CD4-positive, CD25-positive, alpha-beta regulatory T cell (primary cell): ENCODE measurements around the gene CD79B. TPM values are rescaled to one million over a fixed set of nuclear protein-coding genes. Genes with fewer than 3 reads are reported as not detected.

ENCODE experiments used
- ATAC-seq, 2 donors: fragments of 150-1000 bp; cut with Tn5 transposase; one replicate each; pipeline ENCODE4 v1.10.0; 2021; ENCODE audit warnings: low read depth in 2 of 2, moderate number of reproducible peaks in 2 of 2, moderate library complexity in 1 of 2
- DNase-seq, 3 donors: peaks; one replicate each; pipeline versions ENCODE4 v3.0.0 to v3.0.0-alpha.2; 2012 to 2022; ENCODE audit warnings: mixed read lengths in 1 of 3
- H3K27ac ChIP-seq: one replicate; pipeline ENCODE4 v1.7.0; 2013; ENCODE audit warnings: mild to moderate bottlenecking, low read length; ENCODE audit not compliant: insufficient read depth, poor library complexity, severe bottlenecking
- H3K27me3 ChIP-seq: one replicate; pipeline ENCODE4 v1.7.0; 2013; ENCODE audit warnings: low read length; ENCODE audit not compliant: control insufficient read depth, insufficient read depth
- H3K36me3 ChIP-seq: one replicate; pipeline ENCODE4 v1.7.0; 2013; ENCODE audit warnings: mild to moderate bottlenecking, low read length, moderate library complexity; ENCODE audit not compliant: control insufficient read depth, insufficient read depth
- H3K4me1 ChIP-seq: 2 replicates; pipeline ENCODE4 v1.7.0; 2013; ENCODE audit warnings: mild to moderate bottlenecking, low read length; ENCODE audit not compliant: insufficient read depth, control insufficient read depth, poor library complexity, severe bottlenecking
- H3K4me3 ChIP-seq: one replicate; pipeline ENCODE4 v1.7.0; 2013; ENCODE audit warnings: low read depth, mild to moderate bottlenecking, low read length, moderate library complexity
- H3K9me3 ChIP-seq, 2 experiments: 1 replicate in 1 of 2; 2 replicates in 1 of 2; pipeline ENCODE4 v1.7.0; 2013; ENCODE audit warnings: low read length in 2 of 2, mild to moderate bottlenecking in 1 of 2, moderate library complexity in 1 of 2; ENCODE audit not compliant: control insufficient read depth in 2 of 2
- H3K27ac Mint-ChIP-seq, 3 donors: one replicate each; pipeline ENCODE4 v1.8.0; 2020 to 2022; ENCODE audit warnings: mild to moderate bottlenecking in 3 of 3, mixed read lengths in 3 of 3, moderate library complexity in 2 of 3
- H3K27me3 Mint-ChIP-seq: one replicate; pipeline ENCODE4 v1.8.0; 2022; ENCODE audit warnings: mild to moderate bottlenecking, mixed read lengths
- H3K36me3 Mint-ChIP-seq: one replicate; pipeline ENCODE4 v1.8.0; 2020; ENCODE audit warnings: mixed read lengths
- H3K4me1 Mint-ChIP-seq, 4 donors: one replicate each; pipeline ENCODE4 v1.8.0; 2020 to 2022; ENCODE audit warnings: mixed read lengths in 4 of 4, mild to moderate bottlenecking in 1 of 4
- H3K4me3 Mint-ChIP-seq, 4 donors: one replicate each; pipeline ENCODE4 v1.8.0; 2020 to 2022; ENCODE audit warnings: mild to moderate bottlenecking in 4 of 4, mixed read lengths in 4 of 4, moderate library complexity in 3 of 4
- H3K9me3 Mint-ChIP-seq, 7 donors: one replicate each; pipeline ENCODE4 v1.8.0; 2020 to 2022; ENCODE audit warnings: mixed read lengths in 7 of 7, mild to moderate bottlenecking in 3 of 7, moderate library complexity in 2 of 7
- polyA plus RNA-seq, 4 donors: library from polyadenylated mRNA; unstranded; fragments of 300-500 nt; fragmentation: Illumina TruSeq; gene quantifications; one replicate each; pipeline ENCODE4 v1.2.3, GENCODE V29; 2021
- total RNA-seq: library from RNA; stranded (reverse); gene quantifications from one replicate; pipeline ENCODE4 v1.2.3, GENCODE V29; 2022

The CD79B gene
- total and polyA plus RNA-seq, 5 donors from 2014 or later = 31.4 to 85.1 (median 62.3) TPM

GRCh38 chr17:63960430-63960829, 28.3 kb upstream of the CD79B start:
- Mint-ChIP-seq H3K27me3 (no peaks in the 10 kb centered on the region), H3K4me3 (no peak overlapping the region), H3K27ac (no peak overlapping the region), H3K36me3 (no peaks in the 10 kb centered on the region), H3K4me1 (peaks cover 0 to 14% (median 1%) of the 10 kb centered on the region in 4 donors), H3K9me3 (no peaks in the 10 kb centered on the region)
- ATAC-seq (no peak), DNase-seq (no peak)
- Histone ChIP-seq H3K9me3 (no peaks in the 10 kb centered on the region), H3K36me3 (no peaks in the 10 kb centered on the region), H3K4me1 (peaks cover 4% of the 10 kb centered on the region), H3K27me3 (no peaks in the 10 kb centered on the region), H3K27ac (no peak overlapping the region), H3K4me3 (no peak overlapping the region)

- Mint-ChIP-seq H3K4me1 (peaks cover 0 to 16% (median 1%) of the 10 kb centered on the region in 4 donors), H3K9me3 (no peaks in the 10 kb centered on the region), H3K27ac (no peak overlapping the region), H3K4me3 (no peak overlapping the region), H3K36me3 (no peaks in the 10 kb centered on the region), H3K27me3 (no peaks in the 10 kb centered on the region)
- Histone ChIP-seq H3K4me3 (no peak overlapping the region), H3K36me3 (no peaks in the 10 kb centered on the region), H3K27me3 (no peaks in the 10 kb centered on the region), H3K4me1 (peaks cover 4% of the 10 kb centered on the region), H3K9me3 (no peaks in the 10 kb centered on the region), H3K27ac (no peak overlapping the region)
- DNase-seq = no peak
- no peak for ATAC-seq
These were observed 27.9 kb upstream of the CD79B start for GRCh38 chr17:63960006-63960405.

- ATAC-seq (no peak), DNase-seq (no peak)
- Mint-ChIP-seq H3K27ac (peak overlapping the region in 2 of 3 donors; percentile 65 to 94), H3K9me3 (no peaks in the 10 kb centered on the region), H3K4me1 (peaks cover 0 to 34% (median 11%) of the 10 kb centered on the region in 4 donors), H3K27me3 (peaks cover 6% of the 10 kb centered on the region), H3K36me3 (no peaks in the 10 kb centered on the region), H3K4me3 (no peak overlapping the region)
- Histone ChIP-seq H3K4me1 (peaks cover 19% of the 10 kb centered on the region), H3K36me3 (no peaks in the 10 kb centered on the region), H3K27ac (no peak overlapping the region), H3K27me3 (no peaks in the 10 kb centered on the region), H3K9me3 (no peaks in the 10 kb centered on the region), H3K4me3 (no peak overlapping the region)
These were observed 24.3 kb upstream of the CD79B start for GRCh38 chr17:63956296-63956920.

DNA sequence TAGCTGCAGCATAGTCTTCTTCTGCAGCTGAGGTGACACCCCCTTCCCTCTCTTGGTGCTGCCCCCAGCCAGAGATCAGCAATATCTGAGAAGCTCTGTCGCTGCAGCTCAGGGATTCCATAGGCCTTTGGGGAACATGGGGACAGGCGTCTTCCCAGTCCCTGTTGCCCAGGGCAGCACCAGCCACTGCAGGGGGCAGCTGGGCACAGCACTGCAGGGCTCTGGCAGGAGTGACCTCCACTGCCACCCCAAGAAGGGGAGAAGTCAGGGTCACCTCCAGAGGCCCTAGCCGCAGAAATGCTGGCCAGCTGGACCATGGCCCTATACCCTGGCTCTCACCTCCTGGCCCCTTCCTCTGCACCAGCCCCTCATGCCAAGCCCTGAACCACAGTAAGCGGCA, 23.7 kb upstream of the CD79B start:
- no peak overlapping the region for H3K4me3 ChIP-seq
- Mint-ChIP-seq H3K4me3 (no peak overlapping the region), H3K27me3 (peaks cover 6% of the 10 kb centered on the region), H3K4me1 (peaks cover 0 to 30% (median 11%) of the 10 kb centered on the region in 4 donors), H3K36me3 (no peaks in the 10 kb centered on the region), H3K9me3 (no peaks in the 10 kb centered on the region), H3K27ac (peak overlapping the region in 2 of 3 donors; percentile 78 to 94)
- H3K4me1 ChIP-seq = peaks cover 16% of the 10 kb centered on the region
- no peaks in the 10 kb centered on the region for H3K36me3 ChIP-seq
- no peaks in the 10 kb centered on the region for H3K27me3 ChIP-seq
- DNase-seq = no peak
- H3K9me3 ChIP-seq = no peaks in the 10 kb centered on the region
- H3K27ac ChIP-seq = no peak overlapping the region
- no peak for ATAC-seq

GRCh38 chr17:63955232-63955631, 23.1 kb upstream of the CD79B start:
- H3K36me3 ChIP-seq = no peaks in the 10 kb centered on the region
- peaks cover 6% of the 10 kb centered on the region for H3K27me3 Mint-ChIP-seq
- DNase-seq (no peak), ATAC-seq (no peak)
- peak overlapping the region; percentile 51 for H3K27ac ChIP-seq
- H3K4me1 Mint-ChIP-seq = peaks cover 0 to 28% (median 11%) of the 10 kb centered on the region in 4 donors
- H3K27me3 ChIP-seq = no peaks in the 10 kb centered on the region
- H3K36me3 Mint-ChIP-seq = no peaks in the 10 kb centered on the region
- no peaks in the 10 kb centered on the region for H3K9me3 ChIP-seq
- H3K27ac Mint-ChIP-seq = peak overlapping the region in 2 of 3 donors; percentile 94 to 95
- no peak overlapping the region for H3K4me3 Mint-ChIP-seq
- H3K9me3 Mint-ChIP-seq = no peaks in the 10 kb centered on the region
- H3K4me3 ChIP-seq = no peak overlapping the region
- H3K4me1 ChIP-seq = peaks cover 16% of the 10 kb centered on the region

DNA sequence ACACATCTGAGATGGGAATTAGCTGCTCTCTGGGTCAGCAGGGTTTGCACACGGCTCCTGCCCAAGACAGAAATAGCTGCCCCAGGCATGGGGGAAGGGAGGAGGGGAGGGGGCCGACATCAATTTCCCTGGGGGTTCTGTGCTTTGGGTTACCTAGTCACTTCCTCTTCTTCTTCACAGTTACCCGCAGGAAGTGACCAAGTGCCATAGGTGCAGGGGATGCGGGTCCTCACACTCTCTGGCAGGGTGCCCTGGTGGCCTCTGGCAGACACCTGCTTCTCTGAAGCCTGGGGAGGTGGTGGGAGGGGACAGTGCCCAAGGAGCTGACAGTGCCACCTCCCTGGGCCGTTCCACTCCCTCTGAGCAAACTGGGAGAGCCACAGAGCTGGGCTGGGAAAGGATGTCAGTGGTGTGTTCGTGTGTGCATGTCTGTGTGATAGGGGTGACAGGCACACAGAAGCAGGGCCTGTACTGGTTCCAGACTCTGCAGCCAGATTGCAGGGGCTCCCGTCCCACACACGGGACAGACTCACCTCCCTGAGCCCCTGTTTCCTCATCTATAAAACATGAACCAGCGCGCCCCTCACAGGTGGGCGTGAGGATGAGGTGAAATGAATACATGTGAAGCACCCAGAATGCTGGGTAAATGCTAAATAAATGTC, 22.4 kb upstream of the CD79B start:
- H3K4me3 Mint-ChIP-seq = peak overlapping the region in 2 of 4 donors; percentile 40 to 67
- H3K27me3 ChIP-seq = no peaks in the 10 kb centered on the region
- ATAC-seq = peak; percentile 70 to 79
- H3K9me3 ChIP-seq = no peaks in the 10 kb centered on the region
- peak in 2 of 3 donors; percentile 37 to 71 for DNase-seq
- H3K9me3 Mint-ChIP-seq = no peaks in the 10 kb centered on the region
- H3K4me1 Mint-ChIP-seq = peaks cover 0 to 28% (median 11%) of the 10 kb centered on the region in 4 donors
- H3K36me3 Mint-ChIP-seq = no peaks in the 10 kb centered on the region
- H3K36me3 ChIP-seq = no peaks in the 10 kb centered on the region
- peak overlapping the region; percentile 94 to 97 (median 95) for H3K27ac Mint-ChIP-seq
- no peak overlapping the region for H3K4me3 ChIP-seq
- peaks cover 6% of the 10 kb centered on the region for H3K27me3 Mint-ChIP-seq
- peak overlapping the region; percentile 51 for H3K27ac ChIP-seq
- H3K4me1 ChIP-seq = peaks cover 16% of the 10 kb centered on the region

GRCh38 chr17:63950940-63951907, 19.1 kb upstream of the CD79B start:
- Histone ChIP-seq H3K27me3 (no peaks in the 10 kb centered on the region), H3K4me3 (no peak overlapping the region), H3K4me1 (peaks cover 25% of the 10 kb centered on the region), H3K27ac (no peak overlapping the region), H3K36me3 (no peaks in the 10 kb centered on the region), H3K9me3 (no peaks in the 10 kb centered on the region)
- peak in 1 of 3 donors; percentile 50 for DNase-seq
- no peaks in the 10 kb centered on the region for H3K36me3 Mint-ChIP-seq
- ATAC-seq = no peak
- no peak overlapping the region for H3K4me3 Mint-ChIP-seq
- H3K4me1 Mint-ChIP-seq = peaks cover 0 to 33% (median 16%) of the 10 kb centered on the region in 4 donors
- H3K27me3 Mint-ChIP-seq = peaks cover 6% of the 10 kb centered on the region
- peak overlapping the region in 2 of 3 donors; percentile 38 to 44 for H3K27ac Mint-ChIP-seq
- no peaks in the 10 kb centered on the region for H3K9me3 Mint-ChIP-seq
